AG04450 (cell line): ENCODE results near the gene MIAT. TPM values are rescaled to one million over a fixed set of nuclear protein-coding genes. Genes with fewer than 3 reads are reported as not detected.
"Not testable (repeated sequence)": the region's sequence is repeated elsewhere in the genome, so short reads cannot be mapped to it uniquely, and the experiment has no call there.

Experiments
- CTCF ChIA-PET: fragments of 300-600, 350-600 bp; formaldehyde crosslinking; extraction: SDS; loops from one replicate; lab custom pipeline; 2022; ENCODE audit warnings: antibody characterized with exemption, inconsistent platforms; lab: Charles Lee
- POLR2A ChIA-PET: fragments of 350-600 bp; formaldehyde crosslinking; extraction: SDS; loops from one replicate; lab custom pipeline; 2021; ENCODE audit warnings: antibody characterized with exemption, inconsistent platforms; lab: Yijun Ruan, JAX
- DNase-seq: peaks from one replicate; pipeline ENCODE4 v3.0.0-alpha.2; 2011; ENCODE audit warnings: low read depth, low spot score
- H3K27ac ChIP-seq: one replicate; pipeline ENCODE4 v1.5.1; 2012; ENCODE audit warnings: low read depth, low read length, control low read depth
- H3K27me3 ChIP-seq: one replicate; pipeline ENCODE4 v1.6.0; 2012; ENCODE audit warnings: low read length; ENCODE audit not compliant: control insufficient read depth, insufficient read depth
- H3K4me3 ChIP-seq: 2 replicates; pipeline ENCODE4 v1.5.1; 2011; ENCODE audit warnings: mild to moderate bottlenecking, low read depth, low read length, control low read depth
- H3K9me3 ChIP-seq: 2 replicates; pipeline ENCODE4 v1.5.1; 2012; ENCODE audit warnings: low read length; ENCODE audit not compliant: control insufficient read depth, insufficient read depth
- CTCF ChIP-seq: IDR thresholded peaks from 2 replicates; pipeline ENCODE4 v1.5.1; 2011; ENCODE audit warnings: low read depth, low read length, control low read depth, inconsistent platforms
- polyA plus RNA-seq: library from polyadenylated mRNA; depleted of rRNA; stranded (reverse); fragments of >200 nt; gene quantifications from 2 replicates; pipeline ENCODE4 v1.2.3, GENCODE V29; 2011

Gene MIAT
- polyA plus RNA-seq, 1 experiment = 7.8 TPM

DNA sequence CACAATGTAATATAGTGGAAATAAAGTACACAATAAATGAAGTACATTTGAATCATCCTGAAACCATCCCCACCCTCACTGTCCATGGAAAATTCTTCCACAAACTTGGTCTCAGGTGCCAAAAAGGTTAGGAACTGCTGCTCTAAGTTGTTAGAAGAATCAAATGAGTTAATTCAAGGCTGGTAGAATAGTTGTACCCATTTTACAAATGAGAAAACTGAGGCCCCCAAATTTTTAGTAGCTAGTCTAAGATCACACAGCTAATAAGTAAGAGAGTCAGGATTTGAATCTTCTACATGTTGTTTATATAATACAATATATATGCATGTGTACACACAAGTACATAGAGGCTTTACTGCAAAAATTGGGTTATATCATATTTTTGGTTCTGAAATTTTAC, 43.1 kb downstream of the MIAT start:
- no peak for DNase-seq
- Histone ChIP-seq H3K27me3 (no peaks in the 10 kb centered on the region), H3K9me3 (peaks cover 6% of the 10 kb centered on the region), H3K27ac (no peak overlapping the region), H3K4me3 (no peak overlapping the region)
- no peak for TF ChIP-seq CTCF
- CTCF ChIA-PET = interaction anchor here (1.2 kb wide), 1 partner anchor 22 kb away, joined by 5 read pairs; no protein-coding TSS in a partner anchor
- POLR2A ChIA-PET = no interaction called here

DNA sequence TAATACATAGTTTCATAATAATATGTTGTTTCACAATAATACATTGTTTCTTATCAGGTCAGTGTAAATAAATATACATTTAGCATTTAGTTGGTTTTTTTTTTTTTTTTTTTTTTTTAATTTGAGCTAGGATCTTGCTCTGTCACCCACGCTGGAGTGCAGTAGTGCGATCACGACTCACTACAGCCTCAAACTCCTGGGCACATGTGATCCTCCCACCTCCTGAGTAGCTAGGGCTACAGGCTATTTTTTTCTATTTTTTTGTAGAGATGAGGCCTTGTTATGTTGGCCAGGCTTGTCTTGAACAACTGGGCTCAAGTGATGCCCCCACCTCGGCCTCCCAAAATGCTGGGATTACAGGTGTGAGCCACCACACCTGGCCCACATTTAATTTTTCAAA, 43.5 kb downstream of the MIAT start:
- ChIA-PET POLR2A (no interaction called here), CTCF (interaction anchor here (0.6 to 1.2 kb wide), 3 partner anchors 12 to 27 kb away, joined by 3 to 5 read pairs (median 3); no protein-coding TSS in a partner anchor)
- Histone ChIP-seq H3K4me3 (no peak overlapping the region), H3K9me3 (peaks cover 6% of the 10 kb centered on the region), H3K27me3 (no peaks in the 10 kb centered on the region), H3K27ac (no peak overlapping the region)
- no peak for TF ChIP-seq CTCF
- no peak for DNase-seq

DNA sequence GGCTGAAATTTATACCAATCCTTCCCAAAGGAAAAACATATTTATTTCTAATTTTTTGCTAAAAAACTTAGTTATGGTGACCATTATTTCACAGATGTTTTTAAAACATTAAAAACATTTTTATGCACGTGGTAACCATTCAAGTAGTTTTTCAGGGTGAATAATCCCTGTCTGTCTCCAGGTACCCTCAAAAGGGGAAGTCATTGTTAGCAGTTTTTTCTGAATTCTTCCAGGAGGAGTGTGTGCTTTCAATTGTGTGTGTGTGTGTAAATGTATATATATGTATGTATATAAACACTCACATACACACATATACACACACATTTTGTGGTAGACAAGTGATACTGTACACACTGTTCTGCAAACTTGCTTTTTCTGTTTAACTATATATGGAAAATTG, 43.9 kb downstream of the MIAT start:
- Histone ChIP-seq H3K9me3 (peaks cover 6% of the 10 kb centered on the region), H3K4me3 (no peak overlapping the region), H3K27ac (no peak overlapping the region), H3K27me3 (no peaks in the 10 kb centered on the region)
- no peak for TF ChIP-seq CTCF
- ChIA-PET POLR2A (no interaction called here), CTCF (interaction anchor here (0.6 to 1.2 kb wide), 3 partner anchors 12 to 28 kb away, joined by 3 to 5 read pairs (median 3); no protein-coding TSS in a partner anchor)
- DNase-seq = no peak

DNA sequence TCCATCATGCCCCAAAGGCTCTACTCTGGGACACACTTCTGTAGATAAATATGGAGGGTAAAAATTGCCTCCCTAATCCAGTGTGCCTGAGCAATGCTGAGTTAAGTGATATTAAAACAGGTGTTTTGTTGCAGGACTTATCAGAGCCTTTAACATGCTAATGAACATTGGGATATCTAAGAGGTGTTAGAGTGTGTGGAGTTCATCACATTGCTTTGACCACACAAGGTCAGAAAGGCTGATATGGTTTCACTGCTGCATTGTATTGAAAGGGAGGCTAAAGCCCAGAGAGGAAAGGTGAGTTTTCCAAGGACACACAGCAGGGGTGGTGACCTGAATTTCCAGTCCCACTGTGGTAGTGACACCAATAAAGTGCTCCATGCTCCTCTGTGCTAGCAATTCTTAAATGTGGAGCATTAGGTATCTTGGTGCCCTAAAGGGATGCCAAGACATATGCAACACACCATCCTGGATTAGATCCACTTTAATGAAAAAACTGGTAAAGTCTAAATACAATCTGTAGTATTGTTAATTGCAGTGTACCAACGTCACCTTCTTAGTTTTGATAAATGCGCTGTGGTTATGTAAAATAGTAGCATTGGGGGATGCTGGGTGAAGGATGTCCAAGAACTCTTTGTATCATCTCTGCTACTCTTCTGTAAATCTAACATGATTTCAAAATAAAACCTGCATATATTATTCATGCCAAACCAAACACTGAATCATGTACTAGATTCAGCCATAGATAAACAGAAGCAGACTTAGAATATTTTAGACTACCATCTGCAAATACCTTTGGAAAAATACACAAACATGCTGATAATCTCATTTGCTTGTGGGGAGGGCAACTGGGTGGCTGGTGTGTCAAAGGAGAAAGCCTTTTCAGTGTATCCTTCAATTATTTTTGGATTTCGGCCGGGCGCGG, 45.8 kb downstream of the MIAT start:
- CTCF ChIA-PET = no interaction called here
- Histone ChIP-seq H3K27me3 (no peaks in the 10 kb centered on the region), H3K27ac (no peak overlapping the region), H3K4me3 (no peak overlapping the region), H3K9me3 (peaks cover 12% of the 10 kb centered on the region)
- POLR2A ChIA-PET = no interaction called here
- DNase-seq = peak; percentile 24
- no peak for TF ChIP-seq CTCF

GRCh38 chr22:26705379-26705778, 48.0 kb downstream of the MIAT start:
- H3K27me3 ChIP-seq, POLR2A ChIA-PET, DNase-seq, H3K4me3 ChIP-seq, H3K9me3 ChIP-seq, H3K27ac ChIP-seq: not testable (repeated sequence)
- CTCF ChIA-PET = interaction anchor here (1.1 kb wide), 1 partner anchor 40 kb away, joined by 3 read pairs; no protein-coding TSS in a partner anchor
